ENCODE results near the gene CYB5RL.

GRCh38 chr1:54174106-54174505, 25.7 kb downstream of the CYB5RL start:
- TF ChIP-seq CTCF (IDR thresholded peaks at IDR 0.05): no peak
- TF ChIP-seq POLR2A (IDR thresholded peaks at IDR 0.05): no peak
